HG02678 (cell line): ENCODE results near the gene KLC1.

Experiments
- ATAC-seq: cut with Tn5 transposase; IDR thresholded peaks from one replicate; pipeline ENCODE4 v1.9.1; 2021; ENCODE audit warnings: mild to moderate bottlenecking, moderate library complexity; ENCODE audit not compliant: unreplicated experiment

KLC1 gene

DNA sequence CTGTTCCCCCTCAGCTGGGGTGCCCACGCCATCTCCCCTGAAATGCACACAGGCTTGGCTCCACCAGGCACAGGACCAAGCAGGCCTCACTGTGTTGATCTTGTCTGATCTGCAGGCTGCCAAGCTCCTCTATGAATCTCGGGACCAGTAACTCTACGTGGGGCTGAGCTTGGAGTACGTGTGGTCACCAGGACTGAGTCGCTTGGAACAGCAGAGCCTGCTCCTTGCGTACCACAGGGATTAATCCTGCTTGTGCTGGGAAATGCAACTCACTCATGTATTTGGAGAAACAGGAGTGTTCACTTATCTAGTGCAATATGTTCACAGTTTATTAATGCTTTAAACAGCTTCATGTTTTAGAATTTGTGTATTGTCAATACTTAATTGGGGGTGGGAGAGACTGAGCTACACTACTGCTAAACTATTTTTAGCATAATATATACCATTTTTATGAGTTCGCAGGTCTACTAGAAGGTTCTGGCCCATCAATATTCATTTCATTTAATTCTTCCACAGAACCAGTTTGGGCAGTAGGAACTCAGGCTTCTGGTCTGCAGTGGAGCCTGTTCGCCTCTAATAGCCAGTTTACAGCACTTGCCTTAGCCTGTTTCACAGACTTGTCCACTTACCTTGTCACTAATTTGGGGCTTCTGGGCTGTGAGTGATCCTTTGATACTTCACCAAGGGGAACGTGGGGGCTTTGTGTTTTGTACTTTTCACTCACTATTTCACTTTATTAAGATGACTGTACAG lies 104.0 kb downstream of the KLC1 start:
- no peak for ATAC-seq

GRCh38 chr14:103733651-103734050 lies 104.6 kb downstream of the KLC1 start:
- no peak for ATAC-seq

GRCh38 chr14:103734081-103734888 lies 105.3 kb downstream of the KLC1 start:
- no peak for ATAC-seq

- ATAC-seq: no peak
These were observed 106.0 kb downstream of the KLC1 start for GRCh38 chr14:103735022-103735421.

- ATAC-seq: no peak
These were observed 106.4 kb downstream of the KLC1 start for GRCh38 chr14:103735439-103735814.

DNA sequence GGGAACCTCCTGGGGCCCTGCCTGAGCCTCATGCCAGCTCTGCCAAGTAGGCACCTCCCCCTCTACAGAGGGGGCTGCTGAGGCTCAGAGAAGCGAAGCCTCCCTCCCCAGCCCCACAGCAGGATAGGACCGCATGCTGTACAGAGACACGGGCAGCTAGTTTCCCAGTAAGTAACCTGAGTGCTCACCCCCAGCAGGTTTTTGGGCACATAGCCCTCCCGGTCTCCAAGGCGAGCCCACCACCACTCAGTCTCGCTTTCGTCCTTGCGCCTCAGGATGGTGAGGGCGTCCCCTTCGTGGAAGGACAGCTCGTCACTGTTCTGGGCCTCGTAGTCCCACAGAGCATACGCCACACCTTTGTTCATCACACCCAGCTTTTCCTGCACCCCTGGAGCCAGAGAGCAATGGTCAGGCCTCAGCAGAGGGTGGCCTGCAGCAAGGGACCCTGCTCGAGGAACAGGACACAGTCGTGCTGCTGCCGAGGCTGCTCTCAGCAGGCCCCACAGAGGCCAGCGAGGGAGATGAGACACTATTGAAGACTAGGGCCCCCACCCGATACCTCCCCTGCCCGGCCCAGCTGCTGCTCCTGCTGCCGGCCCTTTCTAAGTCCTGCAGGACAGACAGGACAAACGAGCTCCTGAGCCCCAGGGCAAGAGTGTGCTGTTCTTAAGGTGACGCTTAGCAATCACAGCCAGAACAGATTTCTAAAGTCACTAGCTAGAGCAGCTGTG lies 107.0 kb downstream of the KLC1 start:
- no peak for ATAC-seq

DNA sequence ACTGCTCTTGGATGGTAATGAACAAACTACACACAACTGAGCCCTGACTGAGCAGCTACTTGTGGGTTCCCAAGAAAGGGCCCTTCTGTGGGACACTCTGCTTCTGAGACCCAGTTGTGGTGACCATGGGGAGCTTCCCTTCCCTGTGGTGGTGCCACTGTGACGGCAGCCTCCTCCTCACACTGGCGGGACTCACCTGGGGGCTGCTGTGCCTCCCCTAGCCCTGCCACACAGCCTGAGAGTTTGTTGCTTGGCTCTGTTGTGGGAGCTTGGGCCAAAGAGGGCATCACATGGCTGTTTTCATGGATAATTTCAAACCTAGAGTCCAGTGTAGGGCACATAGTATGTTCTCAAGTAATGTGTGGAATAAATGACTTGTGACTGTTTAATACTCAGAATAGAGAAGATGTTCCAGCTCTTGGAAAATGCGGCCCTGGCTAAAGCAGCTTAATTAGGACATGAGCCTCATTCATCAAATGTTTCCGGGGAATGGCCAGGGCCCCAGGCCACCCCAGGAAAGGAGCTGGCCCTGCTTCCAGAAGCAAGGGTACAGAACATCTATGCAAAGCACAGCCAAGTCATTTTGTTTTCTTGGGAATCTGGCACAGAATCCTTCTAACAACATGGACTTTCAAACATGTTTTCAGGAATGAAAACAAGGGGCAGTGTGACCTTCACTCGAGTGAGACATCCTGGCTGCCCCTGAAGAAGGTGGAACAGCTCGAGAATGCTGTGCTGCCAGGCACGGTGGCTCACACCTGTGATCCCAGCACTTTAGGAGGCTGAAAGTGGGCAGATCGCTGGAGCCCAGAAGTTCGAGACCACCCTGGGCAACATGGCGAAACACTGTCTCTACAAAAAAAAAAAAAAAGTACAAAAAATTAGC lies 107.8 kb downstream of the KLC1 start:
- ATAC-seq: no peak

GRCh38 chr14:103737432-103738045 lies 108.5 kb downstream of the KLC1 start:
- no peak for ATAC-seq

- no peak for ATAC-seq
These were observed 109.2 kb downstream of the KLC1 start for GRCh38 chr14:103738166-103738565.

DNA sequence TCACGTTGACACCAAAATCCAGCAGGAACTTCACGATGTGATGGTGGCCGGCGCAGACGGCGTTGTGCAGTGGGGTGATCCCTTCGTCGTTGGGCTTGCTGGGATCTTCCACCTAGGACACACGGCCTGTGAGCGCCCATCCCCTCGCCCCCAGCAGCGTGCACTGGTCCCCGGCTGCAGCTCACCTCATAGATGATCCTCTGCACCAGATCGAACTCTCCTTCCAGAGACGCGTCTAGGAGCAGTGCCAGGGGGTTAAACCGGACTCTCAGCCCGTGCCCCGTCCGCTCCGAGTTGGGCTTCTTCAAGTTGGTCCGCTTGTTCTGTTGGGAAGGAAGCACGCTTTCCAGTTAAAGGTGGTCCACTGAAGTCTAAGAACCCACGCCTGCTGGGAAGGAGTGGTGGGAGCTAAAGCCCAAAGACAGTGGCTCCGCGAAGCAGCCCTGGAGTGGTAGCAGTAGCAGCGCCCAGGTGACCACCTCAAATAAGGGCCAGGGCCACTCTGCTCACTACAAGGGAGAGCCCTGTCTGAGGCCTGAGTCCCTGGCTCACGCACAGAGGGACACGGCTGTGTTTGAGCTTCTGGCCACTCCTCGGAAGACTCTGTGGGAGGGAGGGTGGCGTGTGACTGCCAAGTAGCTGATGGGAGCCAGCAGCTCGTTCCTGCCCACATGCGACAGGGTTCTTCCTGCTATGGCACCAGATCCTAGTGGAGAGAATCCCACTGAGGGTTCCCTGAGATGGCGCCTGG lies 109.9 kb downstream of the KLC1 start:
- no peak for ATAC-seq

- no peak for ATAC-seq
These were observed 110.4 kb downstream of the KLC1 start for GRCh38 chr14:103739466-103739792.

- ATAC-seq: no peak
These were observed 110.9 kb downstream of the KLC1 start for GRCh38 chr14:103739793-103740501.

DNA sequence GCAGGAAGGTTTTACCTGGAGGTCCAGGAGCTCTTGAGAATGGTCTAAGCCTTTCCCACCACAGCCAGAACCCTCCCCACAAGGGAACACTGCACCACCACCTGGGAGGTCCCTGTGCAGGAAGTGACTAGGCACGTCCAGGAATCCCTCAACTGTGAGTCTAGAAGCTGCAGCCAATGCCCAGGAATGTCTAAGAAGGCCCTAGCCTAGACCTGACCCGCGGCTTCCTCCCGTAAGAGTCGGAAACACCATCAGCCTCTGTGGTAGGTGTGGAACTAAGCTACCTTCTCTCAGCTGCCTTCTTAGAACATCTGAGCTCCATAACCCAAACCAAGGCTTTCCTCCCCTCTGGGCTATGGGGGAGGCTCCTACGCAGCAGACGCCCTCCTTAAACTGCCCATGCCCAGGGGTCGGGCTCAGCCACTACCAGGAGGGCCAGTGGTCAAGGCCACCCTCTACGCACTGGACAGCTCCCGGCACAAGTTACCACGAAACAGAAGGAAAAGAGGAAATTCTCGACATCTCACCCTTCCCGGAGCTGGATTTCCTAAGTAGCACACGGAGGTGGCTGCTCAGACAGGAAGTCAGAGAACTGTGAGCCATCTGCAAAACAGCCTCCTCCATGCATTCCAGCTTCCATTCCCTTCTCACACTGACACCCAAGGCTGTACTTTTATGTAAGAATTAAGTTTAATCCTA lies 112.1 kb downstream of the KLC1 start:
- no peak for ATAC-seq

- ATAC-seq: no peak
These were observed 112.9 kb downstream of the KLC1 start for GRCh38 chr14:103741876-103742275.

DNA sequence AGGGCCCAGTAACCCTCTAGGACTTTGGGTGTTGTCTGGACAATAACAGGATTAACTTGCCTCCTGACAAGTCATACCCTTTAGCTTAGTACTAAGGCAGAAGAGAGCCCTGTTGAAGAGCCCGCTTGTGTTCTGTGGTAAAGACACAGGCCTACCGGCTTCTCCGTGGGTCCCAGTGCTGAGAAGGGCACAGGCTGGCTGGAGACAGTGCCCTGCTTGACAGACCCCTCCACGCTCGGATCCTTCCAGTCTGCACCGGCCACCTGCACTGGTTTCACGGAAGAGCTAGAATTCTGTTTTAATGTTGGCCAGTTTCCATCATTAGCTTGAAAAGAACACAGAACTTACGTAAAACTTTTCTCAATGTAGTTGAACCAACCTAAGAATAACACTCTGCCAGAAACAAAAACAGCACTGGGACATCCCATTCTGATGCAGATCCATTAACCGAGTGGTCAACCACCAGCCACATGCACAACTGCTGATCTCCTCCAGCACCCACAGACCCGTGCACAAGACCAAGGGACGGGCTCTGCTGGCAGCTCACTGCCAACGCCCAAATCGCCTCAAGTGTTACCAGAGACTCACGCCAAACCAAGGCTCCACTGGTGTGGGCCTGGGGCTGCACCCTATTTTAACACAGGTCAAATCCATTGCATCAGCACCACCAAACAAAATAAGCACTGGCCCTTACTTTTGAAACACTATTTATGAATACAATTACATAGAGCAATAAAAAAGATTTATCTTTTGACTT lies 113.7 kb downstream of the KLC1 start:
- no peak for ATAC-seq

DNA sequence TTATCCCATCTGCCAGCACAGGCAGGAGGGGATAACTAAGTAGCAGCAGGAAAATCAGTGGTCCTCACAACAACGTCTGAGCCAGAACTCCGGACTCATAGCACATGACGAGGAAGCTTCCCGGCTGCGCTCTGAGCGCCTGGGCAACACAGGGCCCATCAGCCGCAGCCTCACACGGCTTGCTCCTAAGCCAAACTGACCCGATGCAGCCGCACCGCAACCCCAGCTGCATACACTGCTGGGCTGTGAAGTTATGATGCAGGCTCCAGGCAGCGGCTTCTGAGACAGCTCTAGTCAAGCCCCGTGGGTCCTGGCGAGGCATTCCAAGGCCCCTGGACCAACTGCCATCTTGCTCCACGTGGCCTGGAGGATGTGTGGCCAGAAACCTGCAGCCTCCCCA lies 114.7 kb downstream of the KLC1 start:
- no peak for ATAC-seq

GRCh38 chr14:103744621-103745395 lies 115.8 kb downstream of the KLC1 start:
- ATAC-seq: no peak
